ENCODE data around the gene FOXA1.
A peak's percentile ranks its signal among the peaks of the same experiment; 100 is the strongest.

FOXA1 gene

GRCh38 chr14:37583358-37584210, 11.5 kb downstream of the FOXA1 start (continued):
- TF ChIP-seq, protein P1, sequence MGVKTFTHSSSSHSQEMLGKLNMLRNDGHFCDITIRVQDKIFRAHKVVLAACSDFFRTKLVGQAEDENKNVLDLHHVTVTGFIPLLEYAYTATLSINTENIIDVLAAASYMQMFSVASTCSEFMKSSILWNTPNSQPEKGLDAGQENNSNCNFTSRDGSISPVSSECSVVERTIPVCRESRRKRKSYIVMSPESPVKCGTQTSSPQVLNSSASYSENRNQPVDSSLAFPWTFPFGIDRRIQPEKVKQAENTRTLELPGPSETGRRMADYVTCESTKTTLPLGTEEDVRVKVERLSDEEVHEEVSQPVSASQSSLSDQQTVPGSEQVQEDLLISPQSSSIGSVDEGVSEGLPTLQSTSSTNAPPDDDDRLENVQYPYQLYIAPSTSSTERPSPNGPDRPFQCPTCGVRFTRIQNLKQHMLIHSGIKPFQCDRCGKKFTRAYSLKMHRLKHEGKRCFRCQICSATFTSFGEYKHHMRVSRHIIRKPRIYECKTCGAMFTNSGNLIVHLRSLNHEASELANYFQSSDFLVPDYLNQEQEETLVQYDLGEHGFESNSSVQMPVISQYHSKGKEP (tag by site-specific recombination; IDR thresholded peaks at IDR 0.05): no peak
- TF ChIP-seq ZNF366 (tag by site-specific recombination; conservative IDR thresholded peaks at IDR 0.05) (peak; percentile 9; the same call in 1 of the 2 replicates), REPIN1 (tag by site-specific recombination; IDR thresholded peaks at IDR 0.05; ENCODE audit: low read depth) (no peak), ZBTB7A (tag by site-specific recombination; IDR thresholded peaks at IDR 0.05; ENCODE audit: low read depth) (no peak), ZNF449 (tag by site-specific recombination; IDR thresholded peaks at IDR 0.05) (peak; percentile 77), SCRT1 (tag by site-specific recombination; IDR thresholded peaks at IDR 0.05; ENCODE audit: borderline replicate concordance) (peak; percentile 30; the same call in 1 of the 2 replicates), ZNF19 (tag by site-specific recombination; IDR thresholded peaks at IDR 0.05; ENCODE audit: low read depth) (no peak), KLF9 (tag by site-specific recombination; IDR thresholded peaks at IDR 0.05; ENCODE audit: low read depth) (peak; percentile 32; the same call in 1 of the 2 replicates), ZNF629 (tag by site-specific recombination; IDR thresholded peaks at IDR 0.05) (no peak), ZEB2 (tag by site-specific recombination; IDR thresholded peaks at IDR 0.05) (no peak; the same call in 1 of the 2 replicates), ZNF510 (tag by site-specific recombination; IDR thresholded peaks at IDR 0.05; ENCODE audit: insufficient replicate concordance) (no peak), ZNF624 (tag by site-specific recombination; IDR thresholded peaks at IDR 0.05) (no peak), YY1 (tag by site-specific recombination; IDR thresholded peaks at IDR 0.05) (no peak; the same call in 1 of the 2 replicates), ZNF311 (tag by site-specific recombination; IDR thresholded peaks at IDR 0.05; ENCODE audit: borderline replicate concordance) (no peak), PRDM4 (tag by site-specific recombination; IDR thresholded peaks at IDR 0.05) (no peak), ZNF645 (tag by site-specific recombination; IDR thresholded peaks at IDR 0.05) (no peak), EGR2 (tag by site-specific recombination; IDR thresholded peaks at IDR 0.05; ENCODE audit: low read depth) (peak; percentile 96), ZNF394 (tag by site-specific recombination; IDR thresholded peaks at IDR 0.05; ENCODE audit: borderline replicate concordance) (no peak), YY2 (tag by site-specific recombination; IDR thresholded peaks at IDR 0.05) (no peak), ZNF175 (tag by site-specific recombination; IDR thresholded peaks at IDR 0.05) (no peak), ZNF341 (tag by site-specific recombination; IDR thresholded peaks at IDR 0.05; ENCODE audit: low read depth) (peak; percentile 51), ZNF521 (tag by site-specific recombination; IDR thresholded peaks at IDR 0.05) (no peak), ZNF416 (tag by site-specific recombination; IDR thresholded peaks at IDR 0.05) (no peak), GFI1B (tag by site-specific recombination; IDR thresholded peaks at IDR 0.05) (no peak), KLF7 (tag by site-specific recombination; IDR thresholded peaks at IDR 0.05; ENCODE audit: borderline replicate concordance) (0 out of 2 replicates have a peak, but pooled peaks have one; percentile 13), ZNF423 (tag by site-specific recombination; IDR thresholded peaks at IDR 0.05) (peak; percentile 88), ZNF544 (tag by site-specific recombination; IDR thresholded peaks at IDR 0.05) (no peak)
- TF ChIP-seq, protein P2, sequence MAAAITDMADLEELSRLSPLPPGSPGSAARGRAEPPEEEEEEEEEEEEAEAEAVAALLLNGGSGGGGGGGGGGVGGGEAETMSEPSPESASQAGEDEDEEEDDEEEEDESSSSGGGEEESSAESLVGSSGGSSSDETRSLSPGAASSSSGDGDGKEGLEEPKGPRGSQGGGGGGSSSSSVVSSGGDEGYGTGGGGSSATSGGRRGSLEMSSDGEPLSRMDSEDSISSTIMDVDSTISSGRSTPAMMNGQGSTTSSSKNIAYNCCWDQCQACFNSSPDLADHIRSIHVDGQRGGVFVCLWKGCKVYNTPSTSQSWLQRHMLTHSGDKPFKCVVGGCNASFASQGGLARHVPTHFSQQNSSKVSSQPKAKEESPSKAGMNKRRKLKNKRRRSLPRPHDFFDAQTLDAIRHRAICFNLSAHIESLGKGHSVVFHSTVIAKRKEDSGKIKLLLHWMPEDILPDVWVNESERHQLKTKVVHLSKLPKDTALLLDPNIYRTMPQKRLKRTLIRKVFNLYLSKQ (tag by site-specific recombination; IDR thresholded peaks at IDR 0.05; ENCODE audit: borderline replicate concordance): no peak
- TF ChIP-seq, protein P3, sequence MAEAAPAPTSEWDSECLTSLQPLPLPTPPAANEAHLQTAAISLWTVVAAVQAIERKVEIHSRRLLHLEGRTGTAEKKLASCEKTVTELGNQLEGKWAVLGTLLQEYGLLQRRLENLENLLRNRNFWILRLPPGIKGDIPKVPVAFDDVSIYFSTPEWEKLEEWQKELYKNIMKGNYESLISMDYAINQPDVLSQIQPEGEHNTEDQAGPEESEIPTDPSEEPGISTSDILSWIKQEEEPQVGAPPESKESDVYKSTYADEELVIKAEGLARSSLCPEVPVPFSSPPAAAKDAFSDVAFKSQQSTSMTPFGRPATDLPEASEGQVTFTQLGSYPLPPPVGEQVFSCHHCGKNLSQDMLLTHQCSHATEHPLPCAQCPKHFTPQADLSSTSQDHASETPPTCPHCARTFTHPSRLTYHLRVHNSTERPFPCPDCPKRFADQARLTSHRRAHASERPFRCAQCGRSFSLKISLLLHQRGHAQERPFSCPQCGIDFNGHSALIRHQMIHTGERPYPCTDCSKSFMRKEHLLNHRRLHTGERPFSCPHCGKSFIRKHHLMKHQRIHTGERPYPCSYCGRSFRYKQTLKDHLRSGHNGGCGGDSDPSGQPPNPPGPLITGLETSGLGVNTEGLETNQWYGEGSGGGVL (tag by site-specific recombination; IDR thresholded peaks at IDR 0.05): peak; percentile 79
